Adrenal gland (tissue), 5 donors: ENCODE results near the gene APP.

ENCODE experiments used
- CTCF ChIP-seq, 6 experiments: fragments of 450-650 bp in 4 of 6; fragments of 200-600 bp in 2 of 6; sonication (generic) in 1 of 6; IDR thresholded peaks; 1 replicate in 5 of 6; 2 replicates in 1 of 6; pipeline versions ENCODE4 v1.5.1 to v1.8.0; 2016 to 2021; ENCODE audit warnings: antibody characterized with exemption in 6 of 6, mild to moderate bottlenecking in 2 of 6, moderate library complexity in 1 of 6
- POLR2A ChIP-seq, 2 donors: fragments of 450-650 bp; IDR thresholded peaks; one replicate each; pipeline ENCODE4 v1.6.1; 2017; ENCODE audit warnings: antibody characterized with exemption in 2 of 2, mild to moderate bottlenecking in 2 of 2, moderate library complexity in 1 of 2
- donor health status: DM: no; HTN: no; CAD: no.

DNA sequence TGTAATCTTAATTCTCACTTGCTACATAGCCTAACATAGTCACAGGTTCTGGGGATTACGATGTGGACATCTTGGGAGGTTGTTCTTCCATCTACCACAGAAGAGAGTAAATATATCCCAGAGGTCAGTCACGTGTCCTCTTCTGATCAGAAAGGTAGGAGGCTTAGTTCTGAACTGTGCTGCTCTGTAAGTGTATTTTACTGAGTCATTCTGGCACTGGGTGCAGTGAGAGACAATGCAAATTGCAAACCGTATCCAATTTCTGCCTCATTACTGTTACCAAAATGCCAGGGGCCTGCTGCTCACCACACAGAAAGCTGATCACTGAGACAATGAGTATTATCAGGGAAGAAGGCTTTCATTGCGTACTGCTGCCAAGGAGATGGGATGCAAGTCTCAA is 331.8 kb downstream of the APP start:
- no peak for TF ChIP-seq CTCF (IDR thresholded peaks at IDR 0.05)
- TF ChIP-seq POLR2A (IDR thresholded peaks at IDR 0.05): no peak
